GM18909 (cell line): Measurements from ENCODE around the gene DOLPP1.
A peak's percentile ranks its signal among the peaks of the same experiment; 100 is the strongest.
"Not testable (repeated sequence)": the region's sequence is repeated elsewhere in the genome, so short reads cannot be mapped to it uniquely, and the experiment has no call there.

Experiments
- ATAC-seq: cut with Tn5 transposase; IDR thresholded peaks from one replicate; pipeline ENCODE4 v1.9.1; 2021; ENCODE audit warnings: mild to moderate bottlenecking; ENCODE audit not compliant: unreplicated experiment, poor library complexity

Gene DOLPP1

GRCh38 chr9:129109952-129110739, 29.2 kb downstream of the DOLPP1 start:
- no peak for ATAC-seq

DNA sequence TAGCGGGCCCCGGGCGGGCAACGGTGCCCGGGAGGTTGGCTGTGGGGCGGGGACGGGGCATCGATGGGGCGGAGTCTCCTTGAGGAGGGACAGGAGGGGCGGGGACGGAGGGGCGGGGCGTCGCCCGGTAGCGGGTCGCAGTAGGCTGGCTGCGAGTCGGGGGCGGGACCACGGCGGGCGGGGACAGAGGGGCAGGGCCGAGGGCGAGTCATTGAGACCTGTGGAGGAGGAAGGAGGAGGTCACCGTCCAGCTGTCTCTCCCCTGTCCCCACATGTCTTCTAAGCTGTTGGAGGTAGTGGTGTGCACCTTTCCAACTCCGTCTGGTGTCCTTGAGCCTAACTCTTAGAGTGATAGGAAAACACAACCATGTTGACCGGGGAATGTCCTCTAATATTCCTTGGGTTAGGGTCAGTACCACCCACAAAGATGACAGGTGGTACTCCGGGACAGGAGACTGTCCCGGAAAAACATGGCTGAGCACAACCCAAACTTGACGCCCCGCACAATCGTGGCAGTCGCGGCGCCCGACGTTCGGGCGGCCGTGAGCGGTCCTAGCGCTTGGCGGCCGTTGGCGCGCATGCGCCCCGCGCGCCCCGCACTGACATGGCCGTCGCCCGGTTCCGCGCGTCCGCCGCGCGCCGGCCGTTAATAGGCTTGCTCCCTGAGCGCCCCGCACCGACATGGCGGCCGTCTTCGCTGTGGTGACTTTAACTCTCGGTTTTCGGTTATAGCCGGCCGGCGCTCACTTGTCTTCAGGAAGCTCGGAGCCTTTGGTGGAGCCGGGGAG, 30.0 kb downstream of the DOLPP1 start, which contains the start of the genes CRAT and PTPA:
Gene CRAT, minus strand, starts transcription at position 54 of the 788 bp plus-strand sequence. CDS start 284 bp downstream, outside the sequence.
Gene PTPA, plus strand, starts transcription at position 676 of the 788 bp plus-strand sequence. CDS start 186 bp downstream, outside the sequence.
- peak; percentile 81 for ATAC-seq

DNA sequence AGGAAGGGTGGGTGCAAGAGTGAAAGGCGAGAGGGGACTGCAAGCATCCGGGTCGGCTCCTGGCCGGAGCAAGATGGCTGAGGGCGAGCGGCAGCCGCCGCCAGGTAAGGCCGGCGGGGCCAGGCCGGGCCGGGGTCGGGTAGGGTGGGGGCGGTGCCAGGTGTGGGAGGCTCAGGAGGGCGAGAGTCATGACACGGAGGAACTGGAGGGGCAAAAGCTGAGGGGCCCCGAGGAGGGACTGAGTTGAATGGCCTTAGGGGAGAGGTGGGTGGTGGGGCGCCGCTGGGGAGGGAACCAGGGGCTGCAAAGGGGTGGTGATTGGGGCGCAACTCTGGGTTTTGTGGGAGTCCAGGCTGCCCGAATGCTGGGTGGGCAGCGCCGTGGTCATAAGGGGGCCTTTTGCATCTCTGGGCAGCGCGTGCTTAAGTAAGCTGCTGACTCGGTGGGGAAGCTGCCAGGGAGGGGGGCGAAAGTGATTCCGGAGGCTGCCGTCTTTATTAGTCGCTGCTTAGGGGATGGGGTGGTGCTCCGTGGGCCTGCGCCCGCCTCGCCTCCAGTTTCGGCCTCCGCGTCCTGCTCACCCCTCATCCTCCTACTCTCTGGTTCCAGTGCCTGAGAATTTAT, 30.7 kb downstream of the DOLPP1 start:
- no peak for ATAC-seq

DNA sequence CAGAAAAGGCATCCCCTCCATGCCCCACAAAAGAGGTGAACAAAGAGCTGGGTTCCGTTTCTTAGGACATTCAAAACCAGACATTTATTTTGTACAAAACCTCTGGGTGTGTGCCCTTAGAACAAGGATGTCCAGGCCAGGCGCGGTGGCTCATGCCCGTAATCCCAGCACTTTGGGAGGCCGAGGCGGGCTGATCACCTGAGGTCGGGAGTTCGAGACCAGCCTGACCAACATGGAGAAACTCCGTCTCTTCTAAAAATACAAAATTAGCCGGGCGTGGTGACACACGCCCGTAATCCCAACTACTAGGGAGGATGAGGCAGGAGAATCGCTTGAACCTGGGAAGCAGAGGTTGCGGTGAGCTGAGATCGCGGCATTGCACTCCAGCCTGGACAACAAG, 31.6 kb downstream of the DOLPP1 start:
- not testable (repeated sequence) for ATAC-seq

DNA sequence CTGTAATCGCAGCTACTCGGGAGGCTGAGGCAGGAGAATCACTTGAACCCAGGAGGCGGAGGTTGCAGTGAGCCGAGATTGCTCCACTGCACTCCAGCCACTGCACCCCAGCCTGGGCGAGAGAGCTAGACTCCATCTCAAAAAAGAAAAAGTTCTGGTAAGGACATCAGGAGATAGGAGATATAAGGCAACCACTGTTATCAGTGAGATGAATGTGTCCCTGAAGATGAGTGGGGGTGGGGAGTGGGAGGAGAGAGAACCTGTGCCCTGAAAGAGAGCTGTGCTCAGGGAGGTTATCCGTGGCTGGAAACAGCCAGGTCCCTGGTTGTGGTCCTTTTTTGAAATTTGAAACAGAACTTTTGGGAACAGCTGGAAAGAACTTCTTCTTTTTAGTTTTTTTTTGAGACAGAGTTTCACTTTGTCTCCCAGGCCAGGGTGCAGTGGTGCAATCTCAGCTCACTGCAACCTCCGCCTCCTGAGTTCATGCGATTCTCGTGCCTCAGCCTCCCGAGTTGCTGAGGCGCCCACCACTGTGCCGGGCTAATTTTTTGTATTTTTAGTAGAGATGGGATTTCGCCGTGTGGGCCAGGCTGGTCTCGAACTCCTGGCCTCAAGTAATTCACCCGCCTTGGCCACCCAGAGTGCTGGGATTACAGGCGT, 32.9 kb downstream of the DOLPP1 start:
- no peak for ATAC-seq

GRCh38 chr9:129118799-129119198, 37.9 kb downstream of the DOLPP1 start:
- ATAC-seq: no peak

- ATAC-seq: no peak
Observed at GRCh38 chr9:129121483-129121882, 40.6 kb downstream of the DOLPP1 start.

DNA sequence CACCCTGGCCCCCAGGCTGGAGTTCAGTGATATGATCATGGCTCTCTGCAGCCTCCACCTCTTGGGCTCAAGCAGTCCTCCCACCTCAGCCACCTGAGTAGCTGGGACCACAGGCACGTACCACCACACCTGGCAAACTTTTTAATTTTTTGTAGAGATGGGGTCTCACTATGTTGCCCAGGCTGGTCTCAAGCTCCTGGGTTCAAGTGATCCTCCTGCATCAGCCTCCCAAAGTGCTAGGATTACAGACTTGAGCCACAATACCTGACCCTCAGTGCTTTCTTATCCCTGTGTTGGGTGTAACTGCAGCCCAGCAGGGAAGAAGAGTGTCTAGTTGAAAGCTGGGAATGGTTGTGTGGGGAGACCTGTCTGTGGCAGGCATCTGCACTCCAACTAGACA, 41.2 kb downstream of the DOLPP1 start:
- no peak for ATAC-seq

- not testable (repeated sequence) for ATAC-seq
Observed at GRCh38 chr9:129122976-129123375, 42.1 kb downstream of the DOLPP1 start.

DNA sequence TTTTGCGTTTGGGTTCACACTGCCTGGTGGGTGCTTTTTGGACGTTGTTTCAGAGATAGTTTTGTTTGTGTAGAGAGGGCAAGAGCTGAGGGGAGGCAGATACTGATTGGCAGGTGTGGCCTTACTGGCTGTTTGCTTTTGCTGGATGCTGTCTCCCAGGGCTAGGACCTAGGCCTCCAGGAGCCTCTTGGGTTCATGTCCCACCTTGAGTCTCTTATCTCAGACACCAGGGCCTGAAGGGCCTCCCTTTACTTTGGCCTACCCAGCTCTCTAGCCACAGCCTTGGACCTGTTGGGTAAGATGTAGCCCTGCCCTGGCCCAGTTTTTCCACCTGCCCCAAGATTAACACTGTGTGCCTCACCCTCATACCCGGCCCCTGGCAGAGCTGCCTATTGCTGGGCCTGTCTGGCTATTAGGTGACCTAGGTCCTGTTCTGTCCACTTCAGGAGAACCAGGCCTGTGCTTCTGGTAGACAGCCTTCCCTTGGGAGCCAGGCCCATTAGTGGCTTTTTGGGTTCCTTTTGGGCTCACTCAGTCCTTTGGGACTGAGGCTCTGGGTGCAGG, 43.7 kb downstream of the DOLPP1 start:
- ATAC-seq: no peak

DNA sequence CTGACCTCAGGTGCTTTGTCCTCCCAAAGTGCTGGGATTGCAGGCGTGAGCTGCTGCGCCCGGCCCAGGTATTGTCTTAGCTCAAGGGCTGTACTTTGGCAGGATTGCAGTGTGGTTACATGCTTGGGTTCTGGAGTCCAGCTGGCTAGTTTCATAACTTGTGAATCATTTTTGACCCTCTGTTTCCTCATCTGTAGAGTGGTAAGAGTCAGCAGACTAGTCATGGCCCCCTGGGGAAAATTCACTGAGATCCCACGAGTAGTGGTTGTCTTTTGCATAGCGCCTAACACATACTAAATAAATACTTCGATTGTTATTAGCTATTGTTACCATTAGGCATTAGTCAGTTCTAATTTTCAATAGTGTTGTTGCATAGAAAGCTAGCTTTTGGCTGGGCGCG, 44.6 kb downstream of the DOLPP1 start:
- no peak for ATAC-seq

- no peak for ATAC-seq
Observed at GRCh38 chr9:129126749-129127618, 46.1 kb downstream of the DOLPP1 start.

- ATAC-seq: no peak
Observed at GRCh38 chr9:129128689-129129088, 47.8 kb downstream of the DOLPP1 start.

DNA sequence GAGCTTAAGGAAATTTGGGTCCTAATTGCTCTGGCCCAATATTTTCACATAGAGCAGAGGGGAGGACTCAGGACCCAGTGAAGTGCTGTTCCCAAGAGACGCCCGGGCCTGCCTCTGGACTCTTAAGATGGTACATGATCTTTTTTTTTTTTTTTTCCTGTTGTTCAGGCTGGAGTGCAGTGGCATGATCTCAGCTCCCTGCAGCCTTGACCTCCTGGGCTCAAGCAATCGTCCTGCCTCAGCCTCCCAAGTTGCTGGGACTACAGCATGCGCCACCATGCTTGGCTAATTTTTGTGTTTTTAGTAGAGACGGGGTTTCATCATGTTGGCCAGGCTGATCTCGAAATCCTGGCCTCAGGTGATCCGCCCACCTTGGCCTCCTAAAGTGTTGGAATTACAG, 49.4 kb downstream of the DOLPP1 start:
- ATAC-seq: not testable (repeated sequence)

DNA sequence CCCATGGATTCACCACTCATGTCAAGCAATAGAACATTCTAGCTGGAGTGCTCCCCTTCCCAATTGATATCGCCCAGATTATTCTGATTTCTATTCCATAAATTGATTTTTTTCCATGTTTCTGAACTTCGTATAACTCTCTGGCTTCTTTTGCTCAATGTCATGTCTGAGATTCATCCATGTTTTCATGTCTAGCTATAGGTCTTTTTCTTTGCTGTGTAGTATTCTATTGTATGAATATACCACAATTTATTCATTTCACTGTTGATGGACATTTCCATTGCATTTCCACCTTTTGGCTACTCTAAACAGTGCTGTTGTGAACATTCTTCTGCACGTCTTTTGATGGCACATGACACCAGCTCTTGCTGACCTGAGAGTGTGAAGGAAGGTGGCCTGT, 49.9 kb downstream of the DOLPP1 start:
- ATAC-seq: no peak

- ATAC-seq: peak; percentile 61
Observed at GRCh38 chr9:129131300-129132145, 50.6 kb downstream of the DOLPP1 start.

DNA sequence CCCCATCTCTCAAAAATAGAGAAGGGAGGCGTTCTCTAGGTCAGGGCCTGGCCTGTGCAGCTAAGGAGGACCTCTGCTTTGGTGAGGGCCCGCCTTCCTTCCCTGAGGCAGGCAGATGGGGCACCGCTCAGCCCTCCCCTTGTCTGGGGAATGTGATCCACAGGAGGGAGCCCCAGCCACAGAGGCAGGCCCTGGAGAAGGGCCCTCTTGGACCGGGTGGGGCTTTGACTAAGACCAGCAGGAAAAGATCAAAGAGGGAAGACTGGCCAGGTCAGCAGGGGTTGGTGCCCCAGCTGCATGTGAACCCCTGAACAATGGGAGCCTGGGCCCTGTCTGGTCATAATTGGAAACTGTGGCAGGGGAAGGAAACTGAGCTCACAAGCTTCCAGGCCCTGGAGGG, 52.2 kb downstream of the DOLPP1 start:
- no peak for ATAC-seq

DNA sequence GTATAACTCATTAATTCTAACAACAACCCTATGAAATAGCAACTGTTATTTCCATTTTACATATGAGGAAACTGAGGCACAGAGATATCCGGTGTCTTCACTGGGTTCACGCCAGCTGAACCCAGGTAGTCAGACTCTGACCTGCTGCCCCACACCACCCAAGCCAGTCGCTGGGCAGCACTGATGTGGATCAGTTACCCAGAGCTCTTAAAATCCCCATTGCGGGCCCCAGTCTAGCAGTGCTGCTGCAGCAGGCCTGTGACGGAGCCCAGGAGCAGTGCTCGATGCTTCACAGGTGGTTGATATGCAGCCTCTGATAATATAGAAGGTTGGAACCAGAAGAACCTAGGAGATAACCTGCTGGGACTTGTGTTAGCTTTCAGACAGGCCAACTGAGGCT, 54.6 kb downstream of the DOLPP1 start:
- ATAC-seq: no peak
